A673 (cell line): ENCODE measurements around the gene MAPK8IP1.
"Not testable (repeated sequence)": the region's sequence is repeated elsewhere in the genome, so short reads cannot be mapped to it uniquely, and the experiment has no call there.

Source experiments
- EZH2 ChIP-seq: fragments of 200-600 bp; sonication (generic); IDR thresholded peaks from 2 replicates; pipeline ENCODE4 v1.6.1; 2017; ENCODE audit warnings: borderline replicate concordance, low read depth, mild to moderate bottlenecking, mixed read lengths, antibody characterized with exemption, low read length; ENCODE audit not compliant: poor library complexity, severe bottlenecking
- TF ChIP-seq, protein P1 (sequence below): fragments of 300-800, 200-600 bp; sonication (generic); conservative IDR thresholded peaks from 2 replicates; pipeline ENCODE4 v1.5.1; 2017; ENCODE audit warnings: low read depth, mild to moderate bottlenecking, antibody characterized with exemption, low read length, moderate library complexity, mixed read lengths

DNA sequence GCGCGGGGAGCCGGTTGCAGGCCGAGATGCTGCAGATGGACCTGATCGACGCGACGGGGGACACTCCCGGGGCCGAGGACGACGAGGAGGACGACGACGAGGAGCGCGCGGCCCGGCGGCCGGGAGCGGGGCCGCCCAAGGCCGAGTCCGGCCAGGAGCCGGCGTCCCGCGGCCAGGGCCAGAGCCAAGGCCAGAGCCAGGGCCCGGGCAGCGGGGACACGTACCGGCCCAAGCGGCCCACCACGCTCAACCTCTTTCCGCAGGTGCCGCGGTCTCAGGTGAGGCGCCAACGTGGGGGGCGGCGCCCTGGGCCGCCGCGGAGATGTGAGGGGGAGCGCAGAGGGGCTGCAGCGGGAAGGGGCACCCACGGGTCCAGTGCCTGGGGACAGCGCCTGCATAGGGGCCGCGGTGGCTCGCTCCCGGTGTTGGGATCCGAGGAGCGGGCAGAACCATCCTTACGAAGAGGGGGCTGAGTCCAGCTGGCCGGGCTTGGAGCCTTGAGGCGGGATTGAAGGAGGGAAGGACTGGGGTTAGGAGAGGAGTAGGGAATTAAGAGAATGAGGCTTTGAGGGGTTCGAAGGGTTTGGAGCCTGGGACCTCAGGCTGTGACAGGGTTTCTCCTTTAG is 14.8 kb downstream of the MAPK8IP1 start:
- TF ChIP-seq, protein P1, sequence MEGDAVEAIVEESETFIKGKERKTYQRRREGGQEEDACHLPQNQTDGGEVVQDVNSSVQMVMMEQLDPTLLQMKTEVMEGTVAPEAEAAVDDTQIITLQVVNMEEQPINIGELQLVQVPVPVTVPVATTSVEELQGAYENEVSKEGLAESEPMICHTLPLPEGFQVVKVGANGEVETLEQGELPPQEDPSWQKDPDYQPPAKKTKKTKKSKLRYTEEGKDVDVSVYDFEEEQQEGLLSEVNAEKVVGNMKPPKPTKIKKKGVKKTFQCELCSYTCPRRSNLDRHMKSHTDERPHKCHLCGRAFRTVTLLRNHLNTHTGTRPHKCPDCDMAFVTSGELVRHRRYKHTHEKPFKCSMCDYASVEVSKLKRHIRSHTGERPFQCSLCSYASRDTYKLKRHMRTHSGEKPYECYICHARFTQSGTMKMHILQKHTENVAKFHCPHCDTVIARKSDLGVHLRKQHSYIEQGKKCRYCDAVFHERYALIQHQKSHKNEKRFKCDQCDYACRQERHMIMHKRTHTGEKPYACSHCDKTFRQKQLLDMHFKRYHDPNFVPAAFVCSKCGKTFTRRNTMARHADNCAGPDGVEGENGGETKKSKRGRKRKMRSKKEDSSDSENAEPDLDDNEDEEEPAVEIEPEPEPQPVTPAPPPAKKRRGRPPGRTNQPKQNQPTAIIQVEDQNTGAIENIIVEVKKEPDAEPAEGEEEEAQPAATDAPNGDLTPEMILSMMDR = not testable (repeated sequence)
- TF ChIP-seq EZH2 = not testable (repeated sequence)
